Liver (tissue), 9 donors: Measurements from ENCODE around the gene PPL. TPM values are rescaled to one million over a fixed set of nuclear protein-coding genes. Genes with fewer than 3 reads are reported as not detected.

Experiments
- DNase-seq: peaks from one replicate; pipeline ENCODE4 v3.0.0-alpha.2; 2017; ENCODE audit warnings: low spot score
- H3K27ac ChIP-seq, 2 donors: one replicate each; pipeline ENCODE4 v1.7.0; 2013; ENCODE audit warnings: inconsistent platforms in 2 of 2, low read length in 2 of 2, control low read depth in 1 of 2, low read depth in 1 of 2, mild to moderate bottlenecking in 1 of 2
- H3K27me3 ChIP-seq, 4 donors: one replicate each; pipeline versions ENCODE4 v1.6.1 to v1.7.0; 2013; ENCODE audit warnings: low read length in 3 of 4, inconsistent platforms in 1 of 4, mild to moderate bottlenecking in 1 of 4, moderate library complexity in 1 of 4; ENCODE audit not compliant: control insufficient read depth in 4 of 4, insufficient read depth in 4 of 4
- H3K36me3 ChIP-seq, 4 donors: one replicate each; pipeline versions ENCODE4 v1.6.1 to v1.7.0; 2013; ENCODE audit warnings: low read length in 3 of 4, mild to moderate bottlenecking in 3 of 4, low read depth in 1 of 4, moderate library complexity in 1 of 4; ENCODE audit not compliant: control insufficient read depth in 4 of 4, insufficient read depth in 3 of 4
- H3K4me1 ChIP-seq, 4 donors: one replicate each; pipeline versions ENCODE4 v1.6.1 to v1.7.0; 2013; ENCODE audit warnings: low read length in 3 of 4, mild to moderate bottlenecking in 3 of 4, moderate library complexity in 1 of 4; ENCODE audit not compliant: control insufficient read depth in 4 of 4, insufficient read depth in 4 of 4
- H3K4me3 ChIP-seq, 3 donors: one replicate each; pipeline versions ENCODE4 v1.6.1 to v1.7.0; 2013; ENCODE audit warnings: low read length in 3 of 3, control low read depth in 1 of 3, low read depth in 1 of 3, mild to moderate bottlenecking in 1 of 3
- H3K9ac ChIP-seq, 2 donors: one replicate each; pipeline ENCODE4 v1.7.0; 2013; ENCODE audit warnings: low read length in 2 of 2, mild to moderate bottlenecking in 2 of 2, moderate library complexity in 2 of 2, control low read depth in 1 of 2, low read depth in 1 of 2
- H3K9me3 ChIP-seq, 4 donors: one replicate each; pipeline versions ENCODE4 v1.6.1 to v1.7.0; 2013; ENCODE audit warnings: low read length in 3 of 4; ENCODE audit not compliant: control insufficient read depth in 4 of 4
- ATF3 ChIP-seq: IDR thresholded peaks from 2 replicates; pipeline ENCODE4 v1.6.1; 2016; ENCODE audit warnings: antibody characterized with exemption
- CTCF ChIP-seq: fragments of 150-350 bp; IDR thresholded peaks from 2 replicates; pipeline ENCODE4 v1.5.1; 2017; ENCODE audit warnings: improper control_type of control experiment, low read depth, low read length; ENCODE audit not compliant: missing input control
- FOXA1 ChIP-seq: IDR thresholded peaks from 2 replicates; pipeline ENCODE4 v1.6.1; 2016; ENCODE audit warnings: antibody characterized with exemption
- FOXA2 ChIP-seq: IDR thresholded peaks from 2 replicates; pipeline ENCODE4 v1.6.1; 2016; ENCODE audit warnings: antibody characterized with exemption
- GABPA ChIP-seq, 2 donors: IDR thresholded peaks in 1 of 2; conservative IDR thresholded peaks in 1 of 2; 2 replicates each; pipeline ENCODE4 v1.6.1; 2016; ENCODE audit warnings: antibody characterized with exemption in 2 of 2, mild to moderate bottlenecking in 1 of 2, moderate library complexity in 1 of 2
- HNF4A ChIP-seq, 2 donors: conservative IDR thresholded peaks; 2 replicates each; pipeline ENCODE4 v1.6.1; 2016; ENCODE audit warnings: antibody characterized with exemption in 2 of 2, mild to moderate bottlenecking in 2 of 2
- HNF4G ChIP-seq: IDR thresholded peaks from 2 replicates; pipeline ENCODE4 v1.6.1; 2016; ENCODE audit warnings: antibody characterized with exemption
- JUND ChIP-seq, 2 donors: IDR thresholded peaks; 2 replicates each; pipeline ENCODE4 v1.6.1; 2016; ENCODE audit warnings: antibody characterized with exemption in 2 of 2
- MAX ChIP-seq: IDR thresholded peaks from 2 replicates; pipeline ENCODE4 v1.6.1; 2016; ENCODE audit warnings: antibody characterized with exemption
- NR2F2 ChIP-seq: IDR thresholded peaks from 2 replicates; pipeline ENCODE4 v1.6.1; 2016; ENCODE audit warnings: antibody characterized with exemption
- RAD21 ChIP-seq, 2 donors: IDR thresholded peaks; 2 replicates each; pipeline ENCODE4 v1.6.1; 2016; ENCODE audit warnings: antibody characterized with exemption in 2 of 2, mild to moderate bottlenecking in 2 of 2
- RXRA ChIP-seq, 2 donors: IDR thresholded peaks; 2 replicates each; pipeline ENCODE4 v1.6.1; 2017 to 2018; ENCODE audit warnings: antibody characterized with exemption in 2 of 2, mild to moderate bottlenecking in 1 of 2
- SP1 ChIP-seq: IDR thresholded peaks from 2 replicates; pipeline ENCODE4 v1.6.1; 2018; ENCODE audit warnings: antibody characterized with exemption, mild to moderate bottlenecking
- TAF1 ChIP-seq: conservative IDR thresholded peaks from 2 replicates; pipeline ENCODE4 v1.6.1; 2016; ENCODE audit warnings: antibody characterized with exemption, mild to moderate bottlenecking
- YY1 ChIP-seq: IDR thresholded peaks from 2 replicates; pipeline ENCODE4 v1.6.1; 2016; ENCODE audit warnings: antibody characterized with exemption, mild to moderate bottlenecking
- ZBTB33 ChIP-seq: IDR thresholded peaks from 2 replicates; pipeline ENCODE4 v1.6.1; 2016; ENCODE audit warnings: antibody characterized with exemption
- WGBS: extraction: QIAGEN DNeasy Blood & Tissue Kit; methylation state at CpG from one replicate; pipeline ENCODE4 v1.1.7; 2013; 5-methylcytosine and 5-hydroxymethylcytosine counted together
- polyA plus RNA-seq, 2 donors: library from polyadenylated mRNA; stranded (reverse) in 1 of 2; unstranded in 1 of 2; fragments of 200-250 nt in 1 of 2; fragments of >200 nt in 1 of 2; fragmentation: Nextera tagmentation in 1 of 2; extraction: Ambion mirVana in 1 of 2; gene quantifications; one replicate each; pipeline versions ENCODE4 v1.2.1 to v1.2.3, GENCODE V29; 2013 to 2015
- total RNA-seq, 2 donors: library from RNA; depleted of rRNA; stranded (reverse); fragments of >200 nt; gene quantifications; one replicate each; pipeline ENCODE4 v1.2.3, GENCODE V29; 2014
- TF ChIP-seq, protein P1 (sequence below): IDR thresholded peaks from 2 replicates; pipeline ENCODE4 v1.6.1; 2016; ENCODE audit warnings: antibody characterized with exemption, mild to moderate bottlenecking
- donor health status: healthy.
- donor health status: healthy.
- donor health status: healthy.
- donor health status: healthy.
- donor health status: healthy.

PPL gene
- total and polyA plus RNA-seq, 4 donors: 2.1 to 26.0 (median 6.1) TPM

- H3K36me3 ChIP-seq: peaks cover 16 to 85% (median 68%) of the 10 kb centered on the region in 4 donors
- TF ChIP-seq SP1 (no peak), FOXA1 (no peak), TAF1 (no peak), GABPA (IDR thresholded peaks at IDR 0.05 in 1 of 2, conservative IDR thresholded peaks at IDR 0.05 in 1 of 2) (no peak), HNF4A (conservative IDR thresholded peaks at IDR 0.05) (no peak), JUND (IDR thresholded peaks at IDR 0.05) (no peak), ATF3 (no peak), RXRA (IDR thresholded peaks at IDR 0.05) (no peak)
- no peak overlapping the region for H3K9ac ChIP-seq
- H3K4me1 ChIP-seq: peaks cover 0 to 14% (median 10%) of the 10 kb centered on the region in 4 donors
- no peak for DNase-seq
- no peak overlapping the region for H3K4me3 ChIP-seq
- H3K27ac ChIP-seq: no peak overlapping the region
- WGBS: 95% methylated on average over 45 of the region's 45 CpGs
- no peaks in the 10 kb centered on the region for H3K27me3 ChIP-seq
- H3K9me3 ChIP-seq: no peaks in the 10 kb centered on the region
Measured at GRCh38 chr16:4884972-4885874, 51.7 kb downstream of the PPL start.

GRCh38 chr16:4884209-4884608 is 52.7 kb downstream of the PPL start:
- Histone ChIP-seq H3K9me3 (no peaks in the 10 kb centered on the region), H3K9ac (no peak overlapping the region), H3K4me3 (no peak overlapping the region), H3K27ac (no peak overlapping the region), H3K4me1 (peaks cover 0 to 14% (median 10%) of the 10 kb centered on the region in 4 donors), H3K27me3 (no peaks in the 10 kb centered on the region), H3K36me3 (peaks cover 21 to 86% (median 73%) of the 10 kb centered on the region in 4 donors)
- 96% methylated on average over 34 of the region's 34 CpGs for WGBS
- no peak for DNase-seq
- TF ChIP-seq GABPA (IDR thresholded peaks at IDR 0.05 in 1 of 2, conservative IDR thresholded peaks at IDR 0.05 in 1 of 2) (no peak), RAD21 (IDR thresholded peaks at IDR 0.05) (no peak), SP1 (no peak), FOXA2 (no peak), CTCF (no peak), MAX (no peak), RXRA (IDR thresholded peaks at IDR 0.05) (no peak), FOXA1 (no peak), JUND (IDR thresholded peaks at IDR 0.05) (no peak), HNF4G (no peak), ZBTB33 (no peak), YY1 (no peak), NR2F2 (no peak), TAF1 (no peak), ATF3 (no peak), HNF4A (conservative IDR thresholded peaks at IDR 0.05) (no peak)
- TF ChIP-seq, protein P1, sequence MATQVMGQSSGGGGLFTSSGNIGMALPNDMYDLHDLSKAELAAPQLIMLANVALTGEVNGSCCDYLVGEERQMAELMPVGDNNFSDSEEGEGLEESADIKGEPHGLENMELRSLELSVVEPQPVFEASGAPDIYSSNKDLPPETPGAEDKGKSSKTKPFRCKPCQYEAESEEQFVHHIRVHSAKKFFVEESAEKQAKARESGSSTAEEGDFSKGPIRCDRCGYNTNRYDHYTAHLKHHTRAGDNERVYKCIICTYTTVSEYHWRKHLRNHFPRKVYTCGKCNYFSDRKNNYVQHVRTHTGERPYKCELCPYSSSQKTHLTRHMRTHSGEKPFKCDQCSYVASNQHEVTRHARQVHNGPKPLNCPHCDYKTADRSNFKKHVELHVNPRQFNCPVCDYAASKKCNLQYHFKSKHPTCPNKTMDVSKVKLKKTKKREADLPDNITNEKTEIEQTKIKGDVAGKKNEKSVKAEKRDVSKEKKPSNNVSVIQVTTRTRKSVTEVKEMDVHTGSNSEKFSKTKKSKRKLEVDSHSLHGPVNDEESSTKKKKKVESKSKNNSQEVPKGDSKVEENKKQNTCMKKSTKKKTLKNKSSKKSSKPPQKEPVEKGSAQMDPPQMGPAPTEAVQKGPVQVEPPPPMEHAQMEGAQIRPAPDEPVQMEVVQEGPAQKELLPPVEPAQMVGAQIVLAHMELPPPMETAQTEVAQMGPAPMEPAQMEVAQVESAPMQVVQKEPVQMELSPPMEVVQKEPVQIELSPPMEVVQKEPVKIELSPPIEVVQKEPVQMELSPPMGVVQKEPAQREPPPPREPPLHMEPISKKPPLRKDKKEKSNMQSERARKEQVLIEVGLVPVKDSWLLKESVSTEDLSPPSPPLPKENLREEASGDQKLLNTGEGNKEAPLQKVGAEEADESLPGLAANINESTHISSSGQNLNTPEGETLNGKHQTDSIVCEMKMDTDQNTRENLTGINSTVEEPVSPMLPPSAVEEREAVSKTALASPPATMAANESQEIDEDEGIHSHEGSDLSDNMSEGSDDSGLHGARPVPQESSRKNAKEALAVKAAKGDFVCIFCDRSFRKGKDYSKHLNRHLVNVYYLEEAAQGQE: no peak
